Measurements from ENCODE around the gene TMEM131.

TMEM131 gene

DNA sequence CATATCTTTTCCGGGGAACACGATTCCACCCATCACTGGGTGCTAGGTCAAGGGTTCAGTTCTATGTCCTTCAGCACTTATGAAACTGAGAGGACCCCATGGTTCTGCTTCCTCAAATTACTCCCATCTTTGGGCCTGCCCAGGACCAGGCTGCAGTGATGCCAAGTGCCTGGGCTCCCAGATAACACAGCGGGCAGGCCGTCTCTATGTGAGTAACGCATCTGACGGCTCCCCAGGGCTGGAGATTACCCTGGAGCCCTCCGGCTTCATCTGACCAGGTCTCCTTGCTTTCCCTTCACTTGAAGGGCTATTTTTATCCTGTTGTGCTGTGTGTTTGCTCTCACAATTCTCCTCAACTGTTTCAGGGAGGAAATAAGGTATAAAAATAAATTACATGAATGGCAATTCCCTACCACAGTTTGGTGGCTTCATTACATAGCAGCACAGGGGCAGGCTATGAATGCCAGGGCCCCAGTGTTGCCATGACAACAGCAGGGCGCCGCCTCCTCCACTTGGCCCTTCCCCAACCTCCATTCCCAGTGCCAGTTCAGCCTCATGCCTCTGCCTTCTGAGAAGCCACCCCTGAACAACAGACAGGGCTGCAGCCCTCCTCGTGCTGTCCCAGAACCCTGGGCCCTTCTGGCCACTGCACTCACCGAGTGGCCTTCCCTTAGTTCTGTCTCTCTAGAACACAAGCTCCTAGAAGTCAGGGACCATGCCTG, 25.4 kb upstream of the TMEM131 start:
- no peak for DNase-seq

- DNase-seq, result no peak
Observed at GRCh38 chr2:98020516-98020915, 24.8 kb upstream of the TMEM131 start.

- DNase-seq, result no peak
Observed at GRCh38 chr2:98016908-98017670, 21.3 kb upstream of the TMEM131 start.

- no peak for DNase-seq
Observed at GRCh38 chr2:98015671-98016070, 19.9 kb upstream of the TMEM131 start.

GRCh38 chr2:98014379-98014778, 18.6 kb upstream of the TMEM131 start:
- no peak for DNase-seq

DNA sequence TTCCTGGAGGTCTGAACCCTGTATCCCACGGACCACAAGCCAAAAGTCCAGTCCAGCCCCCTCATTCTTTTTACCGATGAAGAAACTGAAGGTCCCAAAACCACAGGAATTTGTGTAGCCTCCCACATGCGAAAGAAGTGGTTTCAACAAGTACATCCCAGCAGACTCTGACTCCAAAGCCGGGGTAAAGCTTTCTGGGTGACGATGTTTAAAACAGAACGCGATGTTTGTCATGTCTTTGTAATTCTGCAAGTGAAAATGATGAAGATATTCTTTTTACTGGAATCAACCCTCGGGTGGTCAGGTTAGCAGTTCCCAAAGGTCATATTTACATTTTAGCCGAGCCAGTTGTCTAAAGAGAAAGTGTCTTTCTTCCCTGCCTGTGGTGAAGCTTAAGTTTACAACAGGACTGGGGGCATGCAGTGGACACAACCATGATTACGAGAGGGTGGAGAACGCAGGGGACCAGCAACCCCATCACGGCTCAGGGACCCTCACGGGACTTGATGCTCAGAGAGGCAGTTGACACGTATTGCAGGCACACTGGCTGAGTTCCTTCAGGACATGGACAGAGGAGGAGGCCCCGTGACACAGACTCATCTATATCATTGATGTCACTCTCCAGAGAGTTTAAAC, 17.8 kb upstream of the TMEM131 start:
- DNase-seq, result no peak

DNA sequence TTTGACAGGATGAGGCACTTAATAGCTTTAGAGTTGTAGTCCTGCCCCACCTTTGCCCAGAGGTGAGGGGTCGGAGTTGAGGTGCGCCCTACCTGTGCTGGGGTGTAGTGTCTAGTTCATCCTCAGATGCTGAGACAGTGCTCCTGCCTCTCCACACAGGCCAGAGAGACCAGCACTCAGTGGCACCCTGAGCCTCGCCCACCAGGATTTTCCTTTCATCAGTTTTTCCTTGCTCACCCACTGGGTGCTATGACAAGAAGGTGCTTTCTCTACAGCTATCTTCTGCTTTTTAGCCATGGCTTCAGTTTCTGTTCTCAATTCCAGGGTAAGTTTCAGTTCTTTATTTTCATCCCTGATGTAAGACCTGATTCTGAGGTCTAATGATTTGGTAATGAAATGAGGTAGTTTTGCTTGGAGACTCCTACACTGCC, 16.8 kb upstream of the TMEM131 start:
- DNase-seq, result no peak

DNA sequence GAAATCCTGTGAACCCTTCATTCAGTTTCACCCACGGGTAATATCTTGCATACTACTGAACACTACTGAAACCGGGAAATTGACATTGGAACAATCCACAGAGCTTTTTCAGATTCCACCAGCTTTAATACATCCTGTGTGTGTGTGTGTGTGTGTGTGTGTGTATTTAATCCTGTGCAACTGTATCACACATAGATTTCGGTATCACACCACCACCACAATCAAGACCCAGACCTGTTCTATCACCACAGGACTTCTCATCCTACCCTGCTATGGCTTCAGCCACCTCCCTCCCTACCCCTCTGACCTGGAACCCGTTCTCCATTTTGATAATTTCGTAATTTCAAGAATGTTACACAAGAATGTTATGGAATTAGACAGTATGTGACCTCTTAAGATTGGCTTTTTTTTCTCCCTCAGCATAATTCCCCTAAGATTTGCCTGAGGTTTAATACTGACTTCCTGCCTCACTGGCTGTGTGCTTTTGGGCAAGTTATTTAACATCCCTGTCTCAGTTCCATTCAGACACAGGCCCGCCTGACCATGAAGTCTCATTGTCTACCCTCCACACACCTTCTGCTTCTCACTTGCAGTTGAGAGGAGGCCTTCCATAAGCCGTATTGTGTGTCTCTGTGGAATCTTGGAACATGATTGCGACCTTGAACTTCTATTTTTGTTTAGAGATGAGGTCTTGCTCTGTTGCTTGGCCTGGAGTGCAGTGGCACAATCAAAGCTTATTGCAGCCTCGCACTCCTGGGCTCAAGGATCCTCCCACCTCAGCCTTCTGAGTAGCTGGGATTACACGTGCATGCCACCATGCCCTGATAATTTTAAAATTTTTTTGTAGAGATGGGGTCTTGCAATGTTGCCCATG, 14.4 kb upstream of the TMEM131 start:
- DNase-seq, result no peak

- no peak for DNase-seq
Observed at GRCh38 chr2:98008415-98008814, 12.7 kb upstream of the TMEM131 start.

GRCh38 chr2:98006378-98006777, 10.6 kb upstream of the TMEM131 start:
- DNase-seq, result no peak

GRCh38 chr2:98004613-98005012, 8.9 kb upstream of the TMEM131 start:
- no peak for DNase-seq

DNA sequence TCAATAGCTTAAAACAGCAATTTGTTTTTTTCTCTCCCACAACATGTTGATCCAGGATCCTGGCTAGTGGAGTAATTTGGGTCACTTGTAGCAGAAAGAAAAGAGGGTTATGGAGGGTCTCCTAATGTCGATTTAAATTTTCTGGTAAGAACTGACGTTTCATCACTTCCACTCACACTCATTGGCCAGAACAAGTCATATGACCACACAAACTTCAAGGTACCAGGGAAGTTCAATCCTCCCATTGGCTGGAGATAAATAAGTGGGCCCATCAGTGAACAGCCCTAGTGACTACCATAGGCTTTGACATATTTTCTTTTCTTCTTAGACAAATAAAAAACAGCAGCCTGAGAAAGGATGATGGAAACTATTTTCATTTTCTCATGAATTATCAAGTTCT, 8.3 kb upstream of the TMEM131 start:
- no peak for DNase-seq

DNA sequence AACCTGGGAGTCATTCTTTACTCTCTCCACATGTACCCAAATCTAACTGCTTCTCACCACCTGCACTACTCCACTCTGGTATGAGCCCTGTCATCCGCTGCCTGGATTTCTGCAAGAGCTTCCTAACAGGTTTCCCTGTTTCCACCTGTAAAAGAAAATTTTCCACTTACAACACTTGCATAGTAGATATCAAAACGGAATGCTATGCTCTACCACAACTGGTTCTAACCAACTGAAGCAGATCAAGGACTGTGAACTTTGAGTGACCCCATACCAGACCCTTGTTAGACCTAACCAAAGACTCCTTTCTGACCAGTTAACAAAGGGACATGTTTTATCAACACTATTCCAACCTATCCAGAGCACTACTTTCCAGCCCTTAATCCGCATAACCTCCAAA, 3.8 kb upstream of the TMEM131 start:
- no peak for DNase-seq

DNA sequence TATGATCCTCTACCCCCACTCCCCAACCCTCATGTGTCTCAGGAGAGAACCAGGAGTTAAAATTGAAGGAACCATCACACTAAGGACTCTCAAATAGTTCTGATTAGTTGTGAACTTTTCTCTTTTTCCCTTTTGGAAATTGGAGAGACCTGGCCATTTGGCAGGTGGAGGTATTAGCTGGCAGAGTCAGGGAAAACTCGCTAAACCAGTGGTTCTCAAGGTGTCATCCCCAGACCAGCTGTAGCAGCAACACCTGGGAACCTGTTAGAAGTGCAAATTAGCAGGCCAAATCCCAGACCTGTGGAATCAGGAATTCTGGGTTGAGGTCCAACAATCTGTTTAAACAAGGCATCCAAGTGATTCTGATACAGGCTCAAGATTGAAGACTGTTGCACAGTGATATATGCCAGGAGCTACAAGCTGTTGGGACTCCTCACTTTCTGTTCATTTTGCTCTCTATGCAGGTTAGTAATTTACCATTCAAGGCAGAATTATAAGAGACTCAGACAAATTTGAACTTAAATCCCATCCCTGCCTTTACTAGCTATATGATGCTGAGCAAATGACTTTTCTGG, 2.8 kb upstream of the TMEM131 start:
- no peak for DNase-seq

- DNase-seq, result no peak
Observed at GRCh38 chr2:97997784-97998392, 2.1 kb upstream of the TMEM131 start.

- DNase-seq, result no peak
Observed at GRCh38 chr2:97996679-97997078, 931 bp upstream of the TMEM131 start.

GRCh38 chr2:97995026-97995733, 568 bp downstream of the TMEM131 start:
- DNase-seq, result peak; percentile 98

GRCh38 chr2:97994476-97994875, 1.3 kb downstream of the TMEM131 start:
- no peak for DNase-seq

GRCh38 chr2:97993926-97994325, 1.8 kb downstream of the TMEM131 start:
- DNase-seq, result no peak

DNA sequence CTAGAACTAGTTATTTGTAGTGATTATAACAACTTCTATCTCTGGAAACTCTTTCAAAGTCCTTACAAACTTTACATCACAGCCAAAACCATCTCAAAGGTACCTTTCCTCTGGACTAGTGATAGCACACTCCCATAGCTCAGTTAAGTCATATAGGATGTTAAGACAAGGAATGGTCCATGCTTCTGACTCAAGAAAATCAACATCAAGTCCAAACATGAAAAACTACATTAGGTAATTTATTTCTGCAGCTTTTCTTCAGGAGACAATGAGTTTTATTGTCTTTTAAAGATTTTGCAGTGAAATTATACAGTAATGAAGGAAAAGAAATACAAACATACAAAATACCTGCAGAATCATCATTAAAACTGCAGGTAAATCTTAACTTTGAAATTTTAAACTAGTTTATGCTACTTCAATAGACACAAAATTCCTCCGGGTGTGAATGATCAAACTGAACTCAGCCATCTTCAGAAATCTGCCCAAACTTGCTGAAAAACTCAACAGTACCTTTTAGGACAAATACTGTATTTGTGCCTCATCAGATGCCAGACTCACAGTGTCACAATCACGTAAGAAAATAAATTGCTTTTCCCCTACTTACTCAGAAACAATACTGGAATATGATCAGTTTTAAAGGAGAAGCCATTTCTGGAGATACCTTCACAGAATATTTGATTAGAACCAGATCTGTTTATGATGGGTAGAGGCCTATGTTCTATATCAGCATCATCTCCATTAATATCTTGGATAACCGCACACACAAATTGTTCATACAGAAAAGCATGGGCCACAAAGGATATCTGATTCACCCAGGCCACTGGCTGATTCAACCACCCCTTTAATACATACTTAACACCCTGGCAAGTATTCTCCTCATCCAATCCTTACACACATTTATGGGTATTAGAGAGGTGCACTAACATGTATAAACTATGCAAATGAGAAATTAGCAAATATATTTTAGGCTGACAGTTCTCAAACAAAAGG, 2.6 kb downstream of the TMEM131 start:
- DNase-seq, result no peak
